ENCODE measurements around the gene REPIN1.

- TF ChIP-seq CTCF (IDR thresholded peaks at IDR 0.05; ENCODE audit: low read length) (no peak), EZH2phosphoT487 (IDR thresholded peaks at IDR 0.05; ENCODE audit: low read length) (no peak)
Measured at GRCh38 chr7:150358433-150358832, 10.2 kb upstream of the REPIN1 start.

Measured in MM.1S (cell line).